ENCODE results near the gene INS. TPM values are rescaled to one million over a fixed set of nuclear protein-coding genes. Genes with fewer than 3 reads are reported as not detected.
A peak's percentile ranks its signal among the peaks of the same experiment; 100 is the strongest.

INS gene
- not detected for total RNA-seq

GRCh38 chr11:2160736-2161259, at the start of gene INS:
Gene INS, minus strand, starts transcription at chr11:2161209. Its CDS starts 238 bp downstream, at chr11:2160971.
- H3K36me3 Mint-ChIP-seq (ENCODE audit: low read depth), result no peaks in the 10 kb centered on the region
- no peak for ATAC-seq

DNA sequence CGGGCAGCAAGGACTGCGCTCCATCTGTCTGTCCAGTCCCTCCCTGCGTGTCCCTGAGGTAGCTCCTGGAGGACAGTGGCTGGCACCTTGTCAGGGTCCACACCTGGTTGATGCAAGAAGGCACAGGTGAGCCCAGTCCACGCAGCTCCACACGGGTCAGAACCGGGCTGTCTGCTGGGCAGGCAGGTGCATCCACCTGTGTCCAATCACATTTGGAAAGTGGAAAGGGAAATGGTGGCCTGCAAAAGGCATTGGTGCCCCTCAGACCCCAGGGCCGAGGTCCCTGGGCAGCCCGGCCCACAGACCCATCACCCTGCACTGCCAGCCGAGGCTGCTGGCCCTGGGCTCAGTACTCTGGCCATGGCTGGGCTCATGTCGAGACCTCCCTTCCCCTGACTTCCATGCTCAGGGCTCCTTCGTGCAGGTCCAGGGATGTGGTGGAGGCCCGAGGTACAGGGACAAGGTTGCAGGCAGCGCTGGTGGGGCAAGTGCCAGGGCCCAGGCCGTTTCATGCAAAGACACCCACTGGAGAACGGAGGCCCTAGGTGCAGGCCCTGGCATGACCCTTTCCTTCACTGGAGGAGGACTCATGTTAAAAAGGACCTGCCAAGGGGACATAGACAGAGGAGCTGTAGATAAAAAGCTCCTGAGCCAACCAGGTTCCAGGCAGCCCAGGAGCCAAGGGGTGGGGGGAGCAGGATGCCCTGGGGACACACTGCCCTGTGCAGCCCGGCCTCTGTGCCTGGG, 49.5 kb upstream of the INS start:
- Mint-ChIP-seq H3K4me1 (ENCODE audit: low read depth) (peaks cover 16% of the 10 kb centered on the region), H3K27ac (no peak overlapping the region), H3K9me3 (ENCODE audit: insufficient read depth) (no peaks in the 10 kb centered on the region), H3K4me3 (no peak overlapping the region), H3K36me3 (ENCODE audit: low read depth) (no peaks in the 10 kb centered on the region), H3K27me3 (ENCODE audit: low read depth) (no peaks in the 10 kb centered on the region)
- ChIA-PET CTCF (interaction anchor here (0.6 kb wide), 1 partner anchor 209 kb away, joined by 3 read pairs; no protein-coding TSS in a partner anchor), POLR2A (interaction anchor here (0.7 kb wide), 1 partner anchor 91 kb away, joined by 7 read pairs; the partner anchor contains the start of genes C11orf21 and TSPAN32)
- DNase-seq (peak; percentile 17), ATAC-seq (no peak)

More at GRCh38 chr11:2160736-2161259, at the start of gene INS:
- no peak for DNase-seq
- POLR2A ChIA-PET, result no interaction called here
- Mint-ChIP-seq H3K27ac (no peak within 1 kb of the TSS), H3K27me3 (ENCODE audit: low read depth) (no peaks in the 10 kb centered on the region), H3K9me3 (ENCODE audit: insufficient read depth) (no peaks in the 10 kb centered on the region), H3K4me1 (ENCODE audit: low read depth) (no peaks in the 10 kb centered on the region), H3K4me3 (no peak within 1 kb of the TSS)
- CTCF ChIA-PET, result interaction anchor here (2.8 kb wide), 1 partner anchor 9 kb away, joined by 12 read pairs; no protein-coding TSS in a partner anchor

DNA sequence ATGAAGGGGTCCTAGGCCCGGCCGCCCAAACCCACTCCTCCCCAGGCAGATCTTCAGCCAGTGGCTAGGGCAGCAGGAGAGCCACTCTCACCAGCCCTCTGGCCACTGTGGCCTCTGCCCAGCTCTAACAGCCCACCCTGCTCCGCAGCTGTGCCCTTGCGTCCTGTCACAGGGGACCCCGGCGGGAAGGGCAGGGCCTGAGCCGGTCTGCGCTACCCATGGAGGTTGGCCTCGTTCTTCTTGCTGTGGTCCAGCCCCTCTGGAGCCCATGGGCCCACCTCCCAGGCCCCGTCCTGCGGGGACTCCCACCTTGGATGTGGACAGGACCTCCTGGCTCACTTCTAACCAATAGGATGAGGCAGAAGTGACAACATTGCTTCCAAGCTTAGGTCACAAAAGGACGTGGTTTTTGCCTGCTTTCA, 48.9 kb upstream of the INS start:
- H3K36me3 Mint-ChIP-seq (ENCODE audit: low read depth), result no peaks in the 10 kb centered on the region
- ChIA-PET POLR2A (interaction anchor here (0.7 kb wide), 1 partner anchor 92 kb away, joined by 7 read pairs; the partner anchor contains the start of genes C11orf21 and TSPAN32), CTCF (no interaction called here)
- no peaks in the 10 kb centered on the region for H3K9me3 Mint-ChIP-seq (ENCODE audit: insufficient read depth)
- no peaks in the 10 kb centered on the region for H3K27me3 Mint-ChIP-seq (ENCODE audit: low read depth)
- no peak overlapping the region for H3K4me3 Mint-ChIP-seq
- peaks cover 16% of the 10 kb centered on the region for H3K4me1 Mint-ChIP-seq (ENCODE audit: low read depth)
- ATAC-seq, result no peak
- H3K27ac Mint-ChIP-seq, result no peak overlapping the region
- no peak for DNase-seq

DNA sequence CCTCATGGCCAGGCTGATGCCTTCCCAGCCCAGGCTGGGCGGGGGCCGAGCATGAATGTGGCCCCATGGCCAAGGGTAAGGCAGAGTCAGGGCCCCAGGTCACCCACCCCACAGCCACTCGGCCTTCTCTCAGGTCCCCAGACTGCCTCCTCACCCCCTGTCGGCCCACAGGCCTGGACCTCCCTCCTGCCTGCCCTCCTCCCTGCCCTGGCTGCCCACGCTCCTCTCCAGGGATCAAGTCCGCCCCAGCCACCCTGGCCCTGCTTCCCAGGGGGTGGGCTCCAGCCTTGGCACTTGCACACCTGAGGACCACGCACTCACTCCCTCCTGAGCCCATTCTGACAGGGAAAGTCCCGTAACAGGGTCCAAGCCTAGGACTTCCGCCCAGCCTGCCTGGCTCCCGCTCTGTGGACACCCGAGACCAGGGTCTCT, 48.4 kb upstream of the INS start:
- no peak overlapping the region for H3K4me3 Mint-ChIP-seq
- peaks cover 15% of the 10 kb centered on the region for H3K4me1 Mint-ChIP-seq (ENCODE audit: low read depth)
- no peak overlapping the region for H3K27ac Mint-ChIP-seq
- ChIA-PET POLR2A (interaction anchor here (0.7 kb wide), 1 partner anchor 93 kb away, joined by 7 read pairs; the partner anchor contains the start of genes C11orf21 and TSPAN32), CTCF (interaction anchor here (0.9 kb wide), 1 partner anchor 90 kb away, joined by 3 read pairs; no protein-coding TSS in a partner anchor)
- H3K27me3 Mint-ChIP-seq (ENCODE audit: low read depth), result no peaks in the 10 kb centered on the region
- no peaks in the 10 kb centered on the region for H3K9me3 Mint-ChIP-seq (ENCODE audit: insufficient read depth)
- ATAC-seq, result no peak
- DNase-seq, result peak; percentile 13
- no peaks in the 10 kb centered on the region for H3K36me3 Mint-ChIP-seq (ENCODE audit: low read depth)

GRCh38 chr11:2208691-2209369, 47.8 kb upstream of the INS start:
- Mint-ChIP-seq H3K9me3 (ENCODE audit: insufficient read depth) (no peaks in the 10 kb centered on the region), H3K36me3 (ENCODE audit: low read depth) (no peaks in the 10 kb centered on the region), H3K4me3 (no peak overlapping the region), H3K27me3 (ENCODE audit: low read depth) (no peaks in the 10 kb centered on the region), H3K27ac (no peak overlapping the region), H3K4me1 (ENCODE audit: low read depth) (peaks cover 9% of the 10 kb centered on the region)
- ChIA-PET CTCF (interaction anchor here (0.8 to 0.9 kb wide), 2 partner anchors 14 to 90 kb away, joined by 3 read pairs; no protein-coding TSS in a partner anchor), POLR2A (no interaction called here)
- no peak for ATAC-seq
- peak; percentile 9 for DNase-seq

DNA sequence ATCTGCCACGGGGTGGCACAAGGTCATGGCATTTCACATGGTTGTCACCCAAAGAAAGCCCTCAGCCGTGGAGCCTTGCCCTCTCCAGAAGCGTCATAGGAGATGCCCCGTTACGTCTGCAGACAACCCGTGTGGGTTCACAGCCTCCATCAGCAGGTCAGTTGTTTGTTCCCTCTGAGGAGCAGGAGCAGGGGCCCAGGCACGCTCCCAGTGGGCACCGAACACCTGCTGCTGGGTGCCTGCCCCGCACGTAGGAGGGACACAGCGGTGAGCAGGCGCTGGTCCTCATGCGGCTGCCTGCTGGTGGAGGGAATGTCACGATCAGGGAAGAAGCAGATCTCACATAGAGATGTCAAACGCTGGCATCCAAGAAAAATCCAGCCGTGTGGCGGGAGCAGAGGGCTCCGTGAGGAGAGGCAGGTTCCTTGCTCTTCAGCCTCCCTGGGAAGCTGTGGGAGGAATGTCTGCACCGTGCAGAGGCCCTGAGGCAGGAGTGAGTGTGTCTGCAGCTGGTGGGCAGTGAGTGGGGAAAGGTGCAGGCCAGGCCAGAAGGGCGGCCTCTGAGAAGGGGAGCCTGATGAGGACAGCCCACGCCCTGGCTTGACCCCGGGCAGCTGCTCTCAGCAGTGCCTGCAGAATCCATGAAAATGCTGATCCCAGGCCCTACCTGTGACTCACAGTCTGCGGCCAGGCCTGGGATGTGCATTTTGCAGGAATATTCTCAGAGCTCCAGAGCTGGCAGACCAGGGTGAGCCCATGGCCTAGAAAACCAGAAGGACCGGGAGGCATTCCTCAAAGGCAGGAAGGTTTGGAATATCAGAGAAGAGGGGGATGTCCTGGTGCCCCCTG, 47.0 kb upstream of the INS start:
- ATAC-seq, result no peak

GRCh38 chr11:2207212-2207611, 46.2 kb upstream of the INS start:
- H3K27me3 Mint-ChIP-seq (ENCODE audit: low read depth), result no peaks in the 10 kb centered on the region
- H3K4me3 Mint-ChIP-seq, result no peak overlapping the region
- ChIA-PET POLR2A (no interaction called here), CTCF (no interaction called here)
- no peaks in the 10 kb centered on the region for H3K9me3 Mint-ChIP-seq (ENCODE audit: insufficient read depth)
- no peak overlapping the region for H3K27ac Mint-ChIP-seq
- no peaks in the 10 kb centered on the region for H3K36me3 Mint-ChIP-seq (ENCODE audit: low read depth)
- DNase-seq, result no peak
- H3K4me1 Mint-ChIP-seq (ENCODE audit: low read depth), result no peaks in the 10 kb centered on the region
- no peak for ATAC-seq

More for the DNA sequence above, 47.0 kb upstream of the INS start:
- Mint-ChIP-seq H3K27me3 (ENCODE audit: low read depth) (no peaks in the 10 kb centered on the region), H3K36me3 (ENCODE audit: low read depth) (no peaks in the 10 kb centered on the region), H3K9me3 (ENCODE audit: insufficient read depth) (no peaks in the 10 kb centered on the region), H3K27ac (no peak overlapping the region), H3K4me3 (no peak overlapping the region), H3K4me1 (ENCODE audit: low read depth) (peaks cover 2% of the 10 kb centered on the region)
- POLR2A ChIA-PET, result no interaction called here
- DNase-seq, result peak; percentile 15
- CTCF ChIA-PET, result interaction anchor here (0.8 kb wide), 1 partner anchor 13 kb away, joined by 3 read pairs; no protein-coding TSS in a partner anchor

DNA sequence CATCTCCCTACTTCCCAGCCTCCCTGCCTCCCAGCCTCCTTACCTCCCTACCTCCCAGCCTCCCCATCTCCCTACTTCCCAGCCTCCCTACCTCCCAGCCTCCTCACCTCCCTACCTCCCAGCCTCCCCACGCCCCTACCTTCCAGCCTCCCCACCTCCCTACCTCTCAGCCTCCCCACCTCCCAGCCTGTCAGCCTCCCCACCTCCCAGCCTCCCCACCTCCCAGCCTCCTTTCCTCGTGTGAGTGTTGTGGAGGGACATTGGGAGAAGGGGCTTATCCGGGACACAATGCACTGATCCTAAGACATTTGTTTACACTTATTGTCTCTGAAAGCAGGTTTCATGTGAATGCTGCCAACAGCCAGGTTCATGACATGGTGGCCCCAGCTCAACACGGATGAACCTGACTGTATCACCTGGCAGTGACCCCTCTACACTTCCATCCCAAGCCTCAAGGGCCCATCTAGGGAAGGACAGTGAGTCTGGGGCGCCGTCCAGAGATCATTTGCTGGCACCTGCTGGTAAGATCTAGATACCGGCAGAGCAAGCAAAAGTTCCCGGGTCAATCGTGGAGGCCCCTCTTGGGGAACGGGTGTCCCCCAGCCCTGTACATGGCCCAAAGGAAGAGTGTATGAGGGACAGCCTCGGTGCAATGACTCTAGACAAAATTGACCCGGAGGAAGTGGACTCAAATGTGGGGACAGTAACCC, 45.1 kb upstream of the INS start:
- no peaks in the 10 kb centered on the region for H3K36me3 Mint-ChIP-seq (ENCODE audit: low read depth)
- POLR2A ChIA-PET, result no interaction called here
- H3K27me3 Mint-ChIP-seq (ENCODE audit: low read depth), result no peaks in the 10 kb centered on the region
- H3K9me3 Mint-ChIP-seq (ENCODE audit: insufficient read depth), result no peaks in the 10 kb centered on the region
- no peak overlapping the region for H3K27ac Mint-ChIP-seq
- CTCF ChIA-PET, result no interaction called here
- no peaks in the 10 kb centered on the region for H3K4me1 Mint-ChIP-seq (ENCODE audit: low read depth)
- ATAC-seq (no peak), DNase-seq (no peak)
- no peak overlapping the region for H3K4me3 Mint-ChIP-seq

DNA sequence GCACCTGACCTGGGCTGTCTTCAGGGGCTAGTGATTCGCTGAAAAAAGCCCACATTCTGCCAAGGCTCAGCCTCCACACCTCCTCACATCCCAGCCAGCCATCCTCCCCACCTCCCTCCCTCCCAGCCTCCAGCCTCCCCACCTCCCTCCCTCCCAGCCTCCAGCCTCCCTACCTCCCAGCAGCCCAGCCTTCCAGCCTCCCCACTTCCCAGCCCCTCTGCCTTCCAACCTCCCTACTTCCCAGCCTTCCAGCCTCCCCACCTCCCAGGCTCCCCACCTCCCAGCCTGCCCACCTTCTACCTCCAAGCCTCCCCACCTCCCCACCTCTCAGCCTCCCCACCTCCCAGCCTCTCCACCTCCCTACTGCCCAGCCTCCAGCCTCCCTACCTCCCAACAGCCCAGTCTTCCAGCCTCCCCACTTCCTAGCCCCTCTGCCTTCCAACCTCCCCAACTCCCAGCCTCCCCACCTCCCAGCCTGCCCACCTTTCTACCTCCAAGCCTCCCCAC, 44.3 kb upstream of the INS start:
- no peak overlapping the region for H3K27ac Mint-ChIP-seq
- POLR2A ChIA-PET, result no interaction called here
- DNase-seq (no peak), ATAC-seq (no peak)
- no peaks in the 10 kb centered on the region for H3K4me1 Mint-ChIP-seq (ENCODE audit: low read depth)
- CTCF ChIA-PET, result no interaction called here
- no peak overlapping the region for H3K4me3 Mint-ChIP-seq
- H3K27me3 Mint-ChIP-seq (ENCODE audit: low read depth), result no peaks in the 10 kb centered on the region
- H3K36me3 Mint-ChIP-seq (ENCODE audit: low read depth), result no peaks in the 10 kb centered on the region
- H3K9me3 Mint-ChIP-seq (ENCODE audit: insufficient read depth), result no peaks in the 10 kb centered on the region

GRCh38 chr11:2204361-2205213, 43.6 kb upstream of the INS start:
- no peak for ATAC-seq
- no peaks in the 10 kb centered on the region for H3K9me3 Mint-ChIP-seq (ENCODE audit: insufficient read depth)
- H3K27ac Mint-ChIP-seq, result no peak overlapping the region
- ChIA-PET CTCF (no interaction called here), POLR2A (no interaction called here)
- no peak for DNase-seq
- H3K36me3 Mint-ChIP-seq (ENCODE audit: low read depth), result no peaks in the 10 kb centered on the region
- no peak overlapping the region for H3K4me3 Mint-ChIP-seq
- no peaks in the 10 kb centered on the region for H3K4me1 Mint-ChIP-seq (ENCODE audit: low read depth)
- no peaks in the 10 kb centered on the region for H3K27me3 Mint-ChIP-seq (ENCODE audit: low read depth)
